Sigmoid colon (tissue), 4 donors: Measurements from ENCODE around the gene MRPL50.

Source experiments
- EP300 ChIP-seq, 4 donors: sonication (generic); formaldehyde crosslinking; IDR thresholded peaks; one replicate each; pipeline ENCODE4 v1.6.1; 2017; ENCODE audit warnings: antibody characterized with exemption in 4 of 4
- POLR2AphosphoS5 ChIP-seq, 4 donors: sonication (generic); formaldehyde crosslinking; IDR thresholded peaks; one replicate each; pipeline ENCODE4 v1.6.1; 2017; ENCODE audit warnings: antibody characterized with exemption in 4 of 4
- TF ChIP-seq, protein P1 (sequence below), 4 experiments: fragments of 450-650 bp in 3 of 4; fragments of 200-600 bp in 1 of 4; IDR thresholded peaks; one replicate each; pipeline ENCODE4 v1.5.1; 2016 to 2019; ENCODE audit warnings: antibody characterized with exemption in 4 of 4, mild to moderate bottlenecking in 3 of 4, moderate library complexity in 2 of 4

DNA sequence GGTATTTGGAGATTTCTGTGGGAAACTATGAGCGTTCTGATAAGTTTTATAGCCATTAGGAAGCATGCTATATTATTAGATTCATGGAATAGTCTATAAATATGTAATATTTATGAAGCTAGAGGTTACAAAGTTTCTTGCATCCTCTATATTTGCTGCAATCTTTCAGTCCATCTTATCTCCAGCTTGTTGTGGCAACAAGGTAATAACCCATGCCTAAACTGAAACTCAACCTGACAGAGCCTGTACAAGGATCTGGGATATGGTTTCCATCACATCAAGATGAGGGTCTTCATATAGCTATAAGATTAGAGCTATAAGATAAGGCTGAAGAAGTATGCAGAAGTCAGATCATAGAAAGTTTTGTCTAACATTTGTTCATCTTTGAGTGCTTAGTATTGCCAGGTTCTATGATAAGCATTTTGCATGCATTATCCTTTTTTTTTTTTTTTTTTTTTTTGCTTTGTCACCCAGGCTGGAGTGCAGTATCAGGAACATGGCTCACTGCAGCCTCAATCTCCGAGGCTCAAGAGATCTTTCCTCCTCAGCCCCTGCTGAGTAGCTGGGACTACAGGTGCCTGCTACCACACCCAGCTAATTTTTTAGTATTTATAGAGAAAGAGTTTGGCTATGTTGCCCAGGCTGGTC, 28.4 kb downstream of the MRPL50 start:
- TF ChIP-seq, protein P1, sequence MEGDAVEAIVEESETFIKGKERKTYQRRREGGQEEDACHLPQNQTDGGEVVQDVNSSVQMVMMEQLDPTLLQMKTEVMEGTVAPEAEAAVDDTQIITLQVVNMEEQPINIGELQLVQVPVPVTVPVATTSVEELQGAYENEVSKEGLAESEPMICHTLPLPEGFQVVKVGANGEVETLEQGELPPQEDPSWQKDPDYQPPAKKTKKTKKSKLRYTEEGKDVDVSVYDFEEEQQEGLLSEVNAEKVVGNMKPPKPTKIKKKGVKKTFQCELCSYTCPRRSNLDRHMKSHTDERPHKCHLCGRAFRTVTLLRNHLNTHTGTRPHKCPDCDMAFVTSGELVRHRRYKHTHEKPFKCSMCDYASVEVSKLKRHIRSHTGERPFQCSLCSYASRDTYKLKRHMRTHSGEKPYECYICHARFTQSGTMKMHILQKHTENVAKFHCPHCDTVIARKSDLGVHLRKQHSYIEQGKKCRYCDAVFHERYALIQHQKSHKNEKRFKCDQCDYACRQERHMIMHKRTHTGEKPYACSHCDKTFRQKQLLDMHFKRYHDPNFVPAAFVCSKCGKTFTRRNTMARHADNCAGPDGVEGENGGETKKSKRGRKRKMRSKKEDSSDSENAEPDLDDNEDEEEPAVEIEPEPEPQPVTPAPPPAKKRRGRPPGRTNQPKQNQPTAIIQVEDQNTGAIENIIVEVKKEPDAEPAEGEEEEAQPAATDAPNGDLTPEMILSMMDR (IDR thresholded peaks at IDR 0.05): no peak
- TF ChIP-seq POLR2AphosphoS5 (IDR thresholded peaks at IDR 0.05) (no peak), EP300 (IDR thresholded peaks at IDR 0.05) (no peak)
